GM12878 (cell line): Measurements from ENCODE around the gene EIF3B. TPM values are rescaled to one million over a fixed set of nuclear protein-coding genes. Genes with fewer than 3 reads are reported as not detected.
"Not testable (repeated sequence)": the region's sequence is repeated elsewhere in the genome, so short reads cannot be mapped to it uniquely, and the experiment has no call there.

Experiments used
- ATAC-seq: fragments of 200-7000 bp; cut with Tn5 transposase; 3 replicates; pipeline ENCODE4 v1.9.1; 2020; ENCODE audit warnings: mild to moderate bottlenecking, moderate library complexity
- BruUV-seq: library from RNA; stranded (reverse); fragments of 400-500 nt; replicated peaks from 2 replicates; lab custom pipeline; 2021; lab: Mats Ljungman, UMichigan
- CTCF ChIA-PET: fragments of 300-600 bp; sonication (Branson Sonifier 250); formaldehyde crosslinking; extraction: SDS; loops from one replicate; lab custom pipeline; 2021; ENCODE audit warnings: inconsistent platforms; lab: Yijun Ruan, JAX
- POLR2A ChIA-PET: fragments of 350-600 bp; formaldehyde crosslinking; extraction: SDS; loops from one replicate; lab custom pipeline; 2021; ENCODE audit warnings: inconsistent platforms; lab: Charles Lee
- RAD21 ChIA-PET: fragments of 300-600 bp; sonication (Branson Sonifier 250); formaldehyde crosslinking; loops from one replicate; lab custom pipeline; 2023; ENCODE audit warnings: antibody characterized with exemption; ENCODE audit not compliant: unreplicated experiment; lab: Charles Lee
- SMC1A ChIA-PET: fragments of 300-600 bp; sonication (Branson Sonifier 250); formaldehyde crosslinking; loops from one replicate; lab custom pipeline; 2023; ENCODE audit not compliant: unreplicated experiment, uncharacterized antibody; lab: Charles Lee
- DNase-seq: peaks from one replicate; pipeline ENCODE4 v3.0.0-alpha.2; 2011; ENCODE audit warnings: low read depth, low spot score
- FAIRE-seq: peaks from 3 replicates; lab custom pipeline; 2011; peaks lifted over from hg19 to GRCh38; lab: Jason Lieb, UNC
- H2AFZ ChIP-seq: 2 replicates; pipeline ENCODE4 v1.6.0; 2011; ENCODE audit warnings: low read depth, low read length, control low read depth; ENCODE audit not compliant: control insufficient read depth
- H3K27ac ChIP-seq: 2 replicates; pipeline ENCODE4 v1.5.1; 2011; ENCODE audit warnings: control low read depth; ENCODE audit not compliant: control insufficient read depth, insufficient read depth
- H3K27me3 ChIP-seq, 2 experiments: replicated peaks in 1 of 2; 2 replicates each; pipeline versions ENCODE4 v1.6.0 to v1.6.1; 2011; ENCODE audit warnings: low read length in 1 of 2; ENCODE audit not compliant: control insufficient read depth in 2 of 2, insufficient read depth in 2 of 2
- H3K36me3 ChIP-seq, 2 experiments: 2 replicates each; pipeline ENCODE4 v1.5.1; 2011; ENCODE audit warnings: low read length in 1 of 2; ENCODE audit not compliant: control insufficient read depth in 2 of 2, insufficient read depth in 2 of 2
- H3K4me1 ChIP-seq: 2 replicates; pipeline ENCODE4 v1.6.1; 2011; ENCODE audit warnings: mild to moderate bottlenecking, low read length, moderate library complexity, mixed read lengths; ENCODE audit not compliant: control insufficient read depth, insufficient read depth
- H3K4me2 ChIP-seq: 2 replicates; pipeline ENCODE4 v1.6.0; 2011; ENCODE audit warnings: control low read depth; ENCODE audit not compliant: control insufficient read depth, insufficient read depth
- H3K4me3 ChIP-seq: fragments of 200-600 bp; sonication (generic); 2 replicates; pipeline ENCODE4 v1.5.1; 2016
- H3K79me2 ChIP-seq: 2 replicates; pipeline ENCODE4 v1.6.0; 2011; ENCODE audit warnings: low read length; ENCODE audit not compliant: control insufficient read depth, insufficient read depth
- H3K9ac ChIP-seq: 2 replicates; pipeline ENCODE4 v1.8.0; 2011; ENCODE audit warnings: low read length, control low read depth, mixed read lengths; ENCODE audit not compliant: control insufficient read depth, insufficient read depth
- H3K9me3 ChIP-seq: replicated peaks from 3 replicates; pipeline ENCODE4 v1.5.1; 2011; ENCODE audit warnings: mild to moderate bottlenecking, low read length; ENCODE audit not compliant: control insufficient read depth, insufficient read depth
- H4K20me1 ChIP-seq: 2 replicates; pipeline ENCODE4 v1.6.0; 2011; ENCODE audit not compliant: control insufficient read depth, insufficient read depth
- NR2C1 ChIP-seq: fragments of 450-650 bp; IDR thresholded peaks from 2 replicates; pipeline ENCODE4 v1.6.1; 2017; ENCODE audit warnings: antibody characterized with exemption, mild to moderate bottlenecking, moderate library complexity
- ZNF592 ChIP-seq: fragments of 450-650 bp; IDR thresholded peaks from 2 replicates; pipeline ENCODE4 v1.6.1; 2017; ENCODE audit warnings: mild to moderate bottlenecking, moderate library complexity
- WGBS: methylation state at CpG from one replicate; pipeline ENCODE4 v1.1.6; 2016; ENCODE audit warnings: low lambda C conversion rate; ENCODE audit not compliant: insufficient replicate concordance, insufficient coverage; ENCODE audit errors: missing lambda C conversion rate; 5-methylcytosine and 5-hydroxymethylcytosine counted together
- in situ Hi-C: fragments of 300-500 bp; cut with MboI; formaldehyde crosslinking; loops from 9 replicates; pipeline ENCODE4 v1.14.3; 2018; ENCODE audit warnings: mixed read lengths
- intact Hi-C: fragments of 100-400 bp; cut with micrococcal nuclease; formaldehyde crosslinking; loops from one replicate; pipeline ENCODE4 v1.14.2; 2022; ENCODE audit not compliant: unreplicated experiment
- polyA plus RNA-seq, 11 experiments: library from polyadenylated mRNA; depleted of rRNA in 4 of 11; unstranded in 6 of 11; stranded (reverse) in 5 of 11; fragments of >200 nt; fragmentation: Nextera tagmentation in 4 of 11; fragmentation: Illumina TruSeq in 1 of 11; extraction: Ambion mirVana in 4 of 11; extraction: Trizol in 1 of 11; gene quantifications; 1 replicate in 1 of 11; 2 replicates in 10 of 11; pipeline versions ENCODE4 v1.2.1 to v1.2.3, GENCODE V29; 2011 to 2016; ENCODE audit warnings: inconsistent platforms in 2 of 11, missing spikeins in 2 of 11, low read depth in 1 of 11
- total RNA-seq, 4 experiments: library from RNA; depleted of rRNA in 3 of 4; stranded (reverse); fragments of >200 nt in 3 of 4; fragmentation: Illumina TruSeq in 1 of 4; extraction: Trizol in 1 of 4; gene quantifications; 2 replicates each; pipeline versions ENCODE4 v1.2.1 to v1.2.3, GENCODE V29; 2013 to 2021

Gene EIF3B
- total and polyA plus RNA-seq, 10 of the 15 experiments (the other 5 are each of a cell fraction or from before 2014, with no cell fraction given), result 17.6 to 275 (median 153) TPM

- TF ChIP-seq ZNF592 (no peak), NR2C1 (no peak)
Observed at GRCh38 chr7:2416650-2417049, 62.0 kb downstream of the EIF3B start (continued).

GRCh38 chr7:2417178-2417577, 62.6 kb downstream of the EIF3B start:
- H3K4me2 ChIP-seq, BruUV-seq, in situ Hi-C loops, H4K20me1 ChIP-seq, H3K4me1 ChIP-seq, H3K27me3 ChIP-seq, DNase-seq, H3K9me3 ChIP-seq, H3K4me3 ChIP-seq, ATAC-seq, SMC1A ChIA-PET, H3K27ac ChIP-seq, H3K9ac ChIP-seq, intact Hi-C loops, H2AFZ ChIP-seq, FAIRE-seq, H3K36me3 ChIP-seq: not testable (repeated sequence)
- 85% methylated on average over 1 of the region's 3 CpGs for WGBS
- RAD21 ChIA-PET, result interaction anchor here (2.0 kb wide), 1 partner anchor 10 kb away, joined by 7 read pairs; no protein-coding TSS in a partner anchor
- peaks cover 15% of the 10 kb centered on the region for H3K79me2 ChIP-seq
- POLR2A ChIA-PET, result interaction anchor here (0.6 to 2.0 kb wide), 2 partner anchors 12 to 70 kb away, joined by 3 to 6 read pairs; no protein-coding TSS in a partner anchor
- CTCF ChIA-PET, result interaction anchor here (0.6 kb wide), 1 partner anchor 251 kb away, joined by 3 read pairs; no protein-coding TSS in a partner anchor
